HepG2 (cell line): ENCODE measurements around the gene JADE2. TPM values are rescaled to one million over a fixed set of nuclear protein-coding genes. Genes with fewer than 3 reads are reported as not detected.

Source experiments
- CBFB ChIP-seq: sonication (generic); formaldehyde crosslinking; IDR thresholded peaks from 2 replicates; pipeline ENCODE4 v1.4.0; 2020; ENCODE audit warnings: missing genetic modification reagents
- ESRRA ChIP-seq: sonication (generic); formaldehyde crosslinking; IDR thresholded peaks from 2 replicates; pipeline ENCODE4 v1.5.1; 2020; ENCODE audit warnings: mild to moderate bottlenecking, low read depth, missing genetic modification reagents
- KDM2A ChIP-seq: sonication (generic); formaldehyde crosslinking; IDR thresholded peaks from 2 replicates; pipeline ENCODE4 v1.4.0; 2020; ENCODE audit warnings: low read depth, missing genetic modification reagents, borderline replicate concordance
- KDM3A ChIP-seq: IDR thresholded peaks from 2 replicates; pipeline ENCODE4 v1.6.1; 2018; ENCODE audit warnings: low read depth, missing compliant biosample characterization
- MED1 ChIP-seq: sonication (generic); formaldehyde crosslinking; IDR thresholded peaks from 2 replicates; pipeline ENCODE4 v1.4.0; 2020; ENCODE audit warnings: missing genetic modification reagents
- MLLT10 ChIP-seq: sonication (generic); formaldehyde crosslinking; IDR thresholded peaks from 2 replicates; pipeline ENCODE4 v1.4.0; 2020; ENCODE audit warnings: missing genetic modification reagents
- MZF1 ChIP-seq: sonication (generic); formaldehyde crosslinking; IDR thresholded peaks from 2 replicates; pipeline ENCODE4 v1.8.1; 2023; ENCODE audit warnings: mild to moderate bottlenecking, missing genetic modification reagents, borderline replicate concordance
- SMAD3 ChIP-seq: sonication (generic); formaldehyde crosslinking; IDR thresholded peaks from 2 replicates; pipeline ENCODE4 v1.4.0; 2020; ENCODE audit warnings: missing genetic modification reagents
- SMARCE1 ChIP-seq: fragments of 450-650 bp; IDR thresholded peaks from 2 replicates; pipeline ENCODE4 v1.6.1; 2017; ENCODE audit warnings: borderline replicate concordance
- SMC3 ChIP-seq: IDR thresholded peaks from 2 replicates; pipeline ENCODE4 v1.6.1; 2011; ENCODE audit warnings: low read length, improper control_type of control experiment
- SMYD3 ChIP-seq: sonication (generic); formaldehyde crosslinking; IDR thresholded peaks from 2 replicates; pipeline ENCODE4 v1.8.1; 2023; ENCODE audit warnings: mild to moderate bottlenecking, missing genetic modification reagents
- SOX13 ChIP-seq, 3 experiments: fragments of 450-650 bp in 1 of 3; sonication (generic) in 1 of 3; formaldehyde crosslinking in 1 of 3; IDR thresholded peaks in 2 of 3; conservative IDR thresholded peaks in 1 of 3; 2 replicates each; pipeline versions ENCODE4 v1.5.0 to v1.6.1; 2016 to 2020; ENCODE audit warnings: antibody characterized with exemption in 1 of 3, mild to moderate bottlenecking in 1 of 3, missing compliant biosample characterization in 1 of 3, missing genetic modification reagents in 1 of 3, moderate library complexity in 1 of 3
- SP5 ChIP-seq: IDR thresholded peaks from 2 replicates; pipeline ENCODE4 v1.6.1; 2016; ENCODE audit warnings: low read depth, borderline replicate concordance
- SPEN ChIP-seq: sonication (generic); formaldehyde crosslinking; IDR thresholded peaks from 2 replicates; pipeline ENCODE4 v1.5.1; 2020; ENCODE audit warnings: low read depth, mild to moderate bottlenecking, missing genetic modification reagents
- ZBTB7B ChIP-seq: sonication (generic); formaldehyde crosslinking; IDR thresholded peaks from 2 replicates; pipeline ENCODE4 v1.4.0; 2020; ENCODE audit warnings: missing genetic modification reagents
- ZFP41 ChIP-seq: sonication (generic); formaldehyde crosslinking; IDR thresholded peaks from 2 replicates; pipeline ENCODE4 v1.4.0; 2020; ENCODE audit warnings: mild to moderate bottlenecking, missing genetic modification reagents, borderline replicate concordance
- ZNF205 ChIP-seq: IDR thresholded peaks from 2 replicates; pipeline ENCODE4 v1.6.1; 2018; ENCODE audit warnings: missing biosample characterization, missing genetic modification reagents
- ZNF224 ChIP-seq: sonication (generic); formaldehyde crosslinking; IDR thresholded peaks from 2 replicates; pipeline ENCODE4 v1.5.0; 2020; ENCODE audit warnings: mild to moderate bottlenecking, missing genetic modification reagents
- ZNF543 ChIP-seq: sonication (generic); formaldehyde crosslinking; IDR thresholded peaks from 2 replicates; pipeline ENCODE4 v1.4.0; 2020; ENCODE audit warnings: mild to moderate bottlenecking, missing genetic modification reagents
- ZNF589 ChIP-seq: sonication (generic); formaldehyde crosslinking; conservative IDR thresholded peaks from 2 replicates; pipeline ENCODE4 v1.8.0; 2022; ENCODE audit warnings: mild to moderate bottlenecking, moderate library complexity, missing genetic modification reagents
- ZNF614 ChIP-seq: IDR thresholded peaks from 2 replicates; pipeline ENCODE4 v1.6.1; 2018; ENCODE audit warnings: missing biosample characterization, missing genetic modification reagents, inconsistent platforms, borderline replicate concordance
- ZNF792 ChIP-seq: IDR thresholded peaks from 2 replicates; pipeline ENCODE4 v1.6.1; 2016
- ZNF839 ChIP-seq: sonication (generic); formaldehyde crosslinking; IDR thresholded peaks from 2 replicates; pipeline ENCODE4 v1.4.0; 2020; ENCODE audit warnings: missing genetic modification reagents, mild to moderate bottlenecking, borderline replicate concordance
- ZSCAN21 ChIP-seq: sonication (generic); formaldehyde crosslinking; IDR thresholded peaks from 2 replicates; pipeline ENCODE4 v1.8.0; 2022; ENCODE audit warnings: mild to moderate bottlenecking, missing genetic modification reagents, moderate library complexity, borderline replicate concordance
- polyA plus RNA-seq, 8 experiments: library from polyadenylated mRNA; depleted of rRNA in 3 of 8; stranded (reverse) in 7 of 8; unstranded in 1 of 8; fragments of >200 nt; fragmentation: Illumina TruSeq in 4 of 8; extraction: Trizol in 4 of 8; gene quantifications; 2 replicates each; pipeline versions ENCODE4 v1.2.1 to v1.2.3, GENCODE V29; 2011 to 2016; ENCODE audit warnings: low read depth in 4 of 8, missing spikeins in 1 of 8, mixed read lengths in 1 of 8; ENCODE audit not compliant: insufficient read depth in 1 of 8
- total RNA-seq, 5 experiments: library from RNA; depleted of rRNA; stranded (reverse); fragments of >200 nt; fragmentation: Illumina TruSeq; extraction: Trizol; gene quantifications; 2 replicates each; pipeline ENCODE4 v1.2.3, GENCODE V29; 2016; ENCODE audit warnings: low read depth in 1 of 5
- TF ChIP-seq, protein P1 (sequence below): sonication (generic); formaldehyde crosslinking; IDR thresholded peaks from 2 replicates; pipeline ENCODE4 v1.9.0; 2022; ENCODE audit warnings: low read depth, missing genetic modification reagents
- TF ChIP-seq, protein P2 (sequence below): IDR thresholded peaks from 2 replicates; pipeline ENCODE4 v1.6.1; 2016; ENCODE audit warnings: low read depth, borderline replicate concordance
- TF ChIP-seq, protein P3 (sequence below): IDR thresholded peaks from 2 replicates; pipeline ENCODE4 v1.6.1; 2016; ENCODE audit warnings: missing compliant biosample characterization, missing genetic modification reagents, borderline replicate concordance

The JADE2 gene
- total and polyA plus RNA-seq, 2 of the 13 experiments (the other 11 are each of a cell fraction or from before 2014, with no cell fraction given), result 7.5 to 15.1 TPM

DNA sequence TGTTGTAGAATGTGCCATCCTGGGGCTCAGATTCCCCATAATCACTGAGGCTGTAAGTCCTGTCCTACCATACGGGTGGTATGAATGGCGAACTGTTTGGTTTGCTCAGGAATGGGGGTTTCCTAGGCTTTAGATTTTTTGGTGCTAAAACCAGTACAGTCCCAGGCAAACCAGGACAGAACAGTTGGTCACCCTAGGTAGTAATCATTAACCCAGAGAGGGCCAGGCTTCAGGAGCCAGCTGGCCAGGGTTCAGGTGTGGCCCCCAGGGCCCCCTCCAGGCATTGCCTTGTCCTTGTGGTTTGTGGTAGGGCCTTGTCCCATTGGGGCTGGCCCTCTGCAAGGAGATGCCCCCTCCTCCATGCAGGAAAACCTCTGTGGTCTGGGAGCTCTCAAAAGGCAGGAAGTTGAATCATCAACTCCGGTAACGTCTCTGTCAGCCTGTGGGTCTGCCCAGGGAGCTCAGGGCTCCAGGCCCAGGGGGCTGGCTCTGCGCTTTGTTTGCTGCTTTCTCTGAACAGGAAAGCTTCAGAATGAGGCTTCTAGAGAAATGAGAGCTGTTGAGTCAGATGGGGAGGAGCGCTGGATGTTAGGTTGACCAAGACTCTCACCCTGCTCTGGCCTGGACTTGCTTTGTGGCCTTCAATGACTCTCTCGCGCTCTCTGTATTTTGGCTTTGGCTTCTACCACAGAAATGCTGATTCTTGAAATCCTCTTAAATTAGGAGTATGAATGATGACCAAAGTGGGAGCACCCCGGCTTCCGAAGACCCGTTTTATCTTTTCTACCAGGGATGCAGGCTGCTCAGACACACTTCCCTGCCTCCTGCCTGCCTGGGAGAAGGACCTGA is 22.2 kb upstream of the JADE2 start (continued):
- TF ChIP-seq, protein P1, sequence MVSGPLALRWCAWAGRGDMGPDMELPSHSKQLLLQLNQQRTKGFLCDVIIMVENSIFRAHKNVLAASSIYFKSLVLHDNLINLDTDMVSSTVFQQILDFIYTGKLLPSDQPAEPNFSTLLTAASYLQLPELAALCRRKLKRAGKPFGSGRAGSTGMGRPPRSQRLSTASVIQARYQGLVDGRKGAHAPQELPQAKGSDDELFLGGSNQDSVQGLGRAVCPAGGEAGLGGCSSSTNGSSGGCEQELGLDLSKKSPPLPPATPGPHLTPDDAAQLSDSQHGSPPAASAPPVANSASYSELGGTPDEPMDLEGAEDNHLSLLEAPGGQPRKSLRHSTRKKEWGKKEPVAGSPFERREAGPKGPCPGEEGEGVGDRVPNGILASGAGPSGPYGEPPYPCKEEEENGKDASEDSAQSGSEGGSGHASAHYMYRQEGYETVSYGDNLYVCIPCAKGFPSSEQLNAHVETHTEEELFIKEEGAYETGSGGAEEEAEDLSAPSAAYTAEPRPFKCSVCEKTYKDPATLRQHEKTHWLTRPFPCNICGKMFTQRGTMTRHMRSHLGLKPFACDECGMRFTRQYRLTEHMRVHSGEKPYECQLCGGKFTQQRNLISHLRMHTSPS (CRISPR knock-in tag), result peak; percentile 66
- TF ChIP-seq SMAD3 (CRISPR knock-in tag) (no peak; the same call in 1 of the 2 replicates), SPEN (CRISPR knock-in tag) (peak; percentile 40; the same call in 1 of the 2 replicates), ESRRA (CRISPR knock-in tag) (0 out of 2 replicates have a peak, but pooled peaks have one; percentile 16), MLLT10 (CRISPR knock-in tag) (no peak), KDM3A (CRISPR knock-in tag) (peak; percentile 59; the same call in 1 of the 2 replicates), CBFB (CRISPR knock-in tag) (peak; percentile 95), ZNF614 (CRISPR knock-in tag) (peak; percentile 77; the same call in 1 of the 2 replicates), MZF1 (CRISPR knock-in tag) (no peak), ZNF839 (no peak), ZNF205 (CRISPR knock-in tag) (peak; percentile 25; the same call in 1 of the 2 replicates), KDM2A (peak; percentile 75; the same call in 1 of the 2 replicates), ZSCAN21 (CRISPR knock-in tag) (0 out of 2 replicates have a peak, but pooled peaks have one; percentile 32), MED1 (peak; percentile 78), ZFP41 (CRISPR knock-in tag) (peak; percentile 58; the same call in 1 of the 2 replicates), SMYD3 (CRISPR knock-in tag) (0 out of 2 replicates have a peak, but pooled peaks have one; percentile 54), ZNF543 (CRISPR knock-in tag) (peak; percentile 49; the same call in 1 of the 2 replicates), SP5 (CRISPR knock-in tag) (peak; percentile 69; the same call in 1 of the 2 replicates), ZNF589 (no peak), SOX13 (IDR thresholded peaks at IDR 0.05) (no peak), SOX13 (CRISPR knock-in tag; conservative IDR thresholded peaks at IDR 0.05 in 1 of 2, IDR thresholded peaks at IDR 0.05 in 1 of 2) (peak in 1 of 2 experiments; percentile 69; a peak in 2 of 4 replicates), ZNF792 (CRISPR knock-in tag) (peak; percentile 57; the same call in 1 of the 2 replicates), SMARCE1 (no peak), ZBTB7B (CRISPR knock-in tag) (peak; percentile 87), SMC3 (peak; percentile 17; the same call in 1 of the 2 replicates), ZNF224 (CRISPR knock-in tag) (no peak)
- TF ChIP-seq, protein P2, sequence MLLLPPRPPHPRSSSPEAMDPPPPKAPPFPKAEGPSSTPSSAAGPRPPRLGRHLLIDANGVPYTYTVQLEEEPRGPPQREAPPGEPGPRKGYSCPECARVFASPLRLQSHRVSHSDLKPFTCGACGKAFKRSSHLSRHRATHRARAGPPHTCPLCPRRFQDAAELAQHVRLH (CRISPR knock-in tag), result no peak
- TF ChIP-seq, protein P3, sequence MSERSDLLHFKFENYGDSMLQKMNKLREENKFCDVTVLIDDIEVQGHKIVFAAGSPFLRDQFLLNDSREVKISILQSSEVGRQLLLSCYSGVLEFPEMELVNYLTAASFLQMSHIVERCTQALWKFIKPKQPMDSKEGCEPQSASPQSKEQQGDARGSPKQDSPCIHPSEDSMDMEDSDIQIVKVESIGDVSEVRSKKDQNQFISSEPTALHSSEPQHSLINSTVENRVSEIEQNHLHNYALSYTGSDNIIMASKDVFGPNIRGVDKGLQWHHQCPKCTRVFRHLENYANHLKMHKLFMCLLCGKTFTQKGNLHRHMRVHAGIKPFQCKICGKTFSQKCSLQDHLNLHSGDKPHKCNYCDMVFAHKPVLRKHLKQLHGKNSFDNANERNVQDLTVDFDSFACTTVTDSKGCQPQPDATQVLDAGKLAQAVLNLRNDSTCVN (CRISPR knock-in tag), result peak; percentile 73; the same call in 1 of the 2 replicates
